Measurements from ENCODE around the gene HABP4.

HABP4 gene

DNA sequence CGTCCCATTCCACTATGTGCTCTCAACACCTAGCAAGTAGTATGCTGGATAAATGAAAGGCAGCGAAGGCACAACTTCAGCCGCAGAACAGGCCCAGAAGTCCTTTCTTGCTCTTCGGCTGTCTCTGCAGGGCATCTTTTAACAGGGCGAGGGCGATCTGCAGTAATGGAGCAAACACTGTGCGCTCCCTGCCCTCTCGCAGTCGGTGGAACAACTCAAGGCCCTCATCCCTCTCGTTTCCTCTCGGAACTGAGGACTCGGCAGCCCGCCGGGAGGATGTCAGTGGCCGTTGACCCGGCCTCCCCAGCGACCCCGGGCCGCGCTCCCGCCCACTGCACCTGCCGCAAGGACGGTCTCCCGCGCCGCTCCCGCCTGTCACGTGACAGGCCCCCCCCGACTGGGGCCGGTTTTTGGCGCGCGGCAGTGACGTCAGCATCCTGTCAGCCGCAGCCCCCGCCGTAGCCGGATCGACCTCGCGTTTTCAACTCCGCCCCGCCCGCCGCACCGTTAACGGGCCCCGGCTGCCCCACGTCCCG is 32.9 kb upstream of the HABP4 start:
- TF ChIP-seq ZFX (IDR thresholded peaks at IDR 0.05): no peak; the same call in 1 of the 2 replicates
- TF ChIP-seq, protein P1, sequence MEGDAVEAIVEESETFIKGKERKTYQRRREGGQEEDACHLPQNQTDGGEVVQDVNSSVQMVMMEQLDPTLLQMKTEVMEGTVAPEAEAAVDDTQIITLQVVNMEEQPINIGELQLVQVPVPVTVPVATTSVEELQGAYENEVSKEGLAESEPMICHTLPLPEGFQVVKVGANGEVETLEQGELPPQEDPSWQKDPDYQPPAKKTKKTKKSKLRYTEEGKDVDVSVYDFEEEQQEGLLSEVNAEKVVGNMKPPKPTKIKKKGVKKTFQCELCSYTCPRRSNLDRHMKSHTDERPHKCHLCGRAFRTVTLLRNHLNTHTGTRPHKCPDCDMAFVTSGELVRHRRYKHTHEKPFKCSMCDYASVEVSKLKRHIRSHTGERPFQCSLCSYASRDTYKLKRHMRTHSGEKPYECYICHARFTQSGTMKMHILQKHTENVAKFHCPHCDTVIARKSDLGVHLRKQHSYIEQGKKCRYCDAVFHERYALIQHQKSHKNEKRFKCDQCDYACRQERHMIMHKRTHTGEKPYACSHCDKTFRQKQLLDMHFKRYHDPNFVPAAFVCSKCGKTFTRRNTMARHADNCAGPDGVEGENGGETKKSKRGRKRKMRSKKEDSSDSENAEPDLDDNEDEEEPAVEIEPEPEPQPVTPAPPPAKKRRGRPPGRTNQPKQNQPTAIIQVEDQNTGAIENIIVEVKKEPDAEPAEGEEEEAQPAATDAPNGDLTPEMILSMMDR (conservative IDR thresholded peaks at IDR 0.05): no peak
- H3K27ac ChIP-seq: peak overlapping the region; percentile 93

DNA sequence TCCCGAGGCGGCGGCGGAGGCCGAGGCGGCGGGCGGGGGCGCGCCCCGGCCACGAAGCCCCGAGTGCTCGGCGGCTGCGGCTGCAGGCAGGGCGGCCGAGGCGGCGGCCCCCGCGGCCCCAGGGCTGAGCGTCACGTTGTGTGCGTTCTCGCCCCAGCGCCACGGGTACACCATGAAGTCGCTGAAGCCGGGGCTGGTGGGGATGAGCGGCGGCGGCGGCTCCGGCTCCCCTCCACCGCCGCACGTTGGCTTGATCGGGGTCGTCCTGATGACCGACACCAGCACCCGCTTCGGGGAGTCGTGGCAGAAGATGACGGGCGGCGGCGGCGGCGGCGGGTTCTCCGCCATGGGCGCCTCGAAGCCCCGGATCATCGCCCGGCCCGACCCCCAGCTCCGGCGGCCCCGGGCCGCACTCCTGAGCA is 32.3 kb upstream of the HABP4 start:
- 0 out of 2 replicates have a peak, but pooled peaks have one; percentile 6 for TF ChIP-seq ZFX (IDR thresholded peaks at IDR 0.05)
- TF ChIP-seq, protein P1 (conservative IDR thresholded peaks at IDR 0.05): no peak
- peak overlapping the region; percentile 93 for H3K27ac ChIP-seq

DNA sequence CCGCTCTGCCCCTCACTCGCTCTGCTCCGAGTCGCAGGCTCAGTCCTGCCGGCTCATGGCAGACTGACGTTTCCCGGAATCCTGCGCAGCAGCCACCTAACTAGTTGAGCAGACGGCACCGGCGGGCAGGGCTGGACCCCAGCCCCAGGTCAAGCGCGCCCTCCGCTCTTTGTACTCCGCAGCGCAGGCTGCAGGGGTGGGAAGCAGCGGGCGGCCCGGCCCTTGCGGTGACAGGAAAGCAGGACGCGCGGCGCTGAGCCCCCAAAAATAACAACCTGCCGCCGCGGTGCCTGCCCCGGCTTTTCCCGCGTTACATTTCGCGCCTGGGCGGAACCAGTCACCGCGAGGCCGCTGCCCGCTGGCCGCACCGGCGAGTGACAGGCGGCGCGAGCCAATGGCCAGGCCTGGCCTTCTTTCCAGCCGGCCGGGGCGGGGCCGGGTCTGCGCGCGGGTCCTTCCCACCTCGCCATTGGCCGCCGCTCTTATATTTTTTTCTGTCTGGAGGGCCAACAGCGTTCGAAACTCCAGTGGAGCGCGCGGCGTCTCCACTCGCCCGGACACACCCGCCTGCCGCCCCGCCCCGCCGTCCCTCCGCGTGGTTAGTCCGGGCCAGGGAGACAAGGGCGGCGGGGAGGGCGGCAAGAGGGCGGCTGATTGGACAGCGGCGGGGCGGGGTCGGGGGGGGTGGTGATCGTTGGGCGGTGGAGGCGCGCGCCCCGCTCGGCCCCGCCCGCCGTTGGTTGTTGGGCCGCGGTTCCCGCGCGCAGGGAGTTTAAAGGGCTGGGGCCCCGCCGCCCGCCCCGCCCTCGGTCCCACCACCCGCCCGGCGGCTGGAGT is 31.7 kb upstream of the HABP4 start, which contains the start of gene ZNF367:
Gene ZNF367 (minus strand): TSS at position 288 of the 837 bp plus-strand sequence. CDS start 338 bp downstream, outside the sequence.
- H3K27ac ChIP-seq: peak within 1 kb of the TSS; percentile 93
- TF ChIP-seq, protein P1 (conservative IDR thresholded peaks at IDR 0.05): no peak
- no peak for TF ChIP-seq ZFX (IDR thresholded peaks at IDR 0.05)

DNA sequence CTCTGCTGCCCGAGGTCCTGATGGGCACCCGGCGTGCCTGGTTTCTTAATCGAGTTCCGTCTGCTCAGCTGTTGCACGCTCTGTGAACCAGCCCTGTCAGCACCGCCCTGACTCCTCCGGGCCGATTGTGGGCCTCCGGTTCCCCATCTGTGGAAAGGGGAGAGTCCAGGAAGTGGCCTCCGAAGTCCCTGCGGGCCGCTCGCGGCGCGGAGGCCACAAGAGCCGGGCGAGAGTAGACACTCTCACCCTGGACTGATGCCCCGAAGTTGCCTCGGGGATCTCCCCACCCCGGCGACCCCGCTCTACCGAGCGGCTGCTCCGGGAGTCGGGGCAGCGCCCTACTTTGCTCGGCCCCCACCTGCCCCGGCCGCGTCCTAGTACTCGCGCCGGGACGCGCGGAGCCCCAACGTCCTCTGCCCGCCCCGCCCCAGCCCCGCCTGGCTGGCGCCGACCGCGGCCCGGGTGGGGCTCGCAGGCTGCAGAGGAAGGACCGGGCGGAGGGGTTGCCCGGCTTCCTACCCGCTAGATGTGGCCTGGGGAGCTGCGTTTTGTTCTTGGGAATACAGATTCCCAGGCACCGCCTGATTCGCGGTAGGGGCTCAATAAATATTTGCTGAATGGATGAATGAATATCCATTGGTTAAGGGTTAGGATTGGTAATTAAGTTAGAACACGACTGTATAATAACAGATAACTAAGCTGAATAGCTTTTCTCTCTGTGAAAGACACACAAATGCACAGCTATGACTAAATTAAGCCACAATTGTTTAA is 30.9 kb upstream of the HABP4 start:
- TF ChIP-seq ZFX (IDR thresholded peaks at IDR 0.05): peak; percentile 44; the same call in 1 of the 2 replicates
- TF ChIP-seq, protein P1 (conservative IDR thresholded peaks at IDR 0.05): no peak
- peak overlapping the region; percentile 93 for H3K27ac ChIP-seq

- TF ChIP-seq, protein P1 (conservative IDR thresholded peaks at IDR 0.05): no peak
- no peak for TF ChIP-seq ZFX (IDR thresholded peaks at IDR 0.05)
- H3K27ac ChIP-seq: no peak overlapping the region; the same call in 1 of the 2 replicates
These were observed 30.3 kb upstream of the HABP4 start for GRCh38 chr9:96419691-96419969.

- H3K27ac ChIP-seq: no peak overlapping the region
- TF ChIP-seq, protein P1 (conservative IDR thresholded peaks at IDR 0.05): no peak
- TF ChIP-seq ZFX (IDR thresholded peaks at IDR 0.05): no peak
These were observed 29.3 kb upstream of the HABP4 start for GRCh38 chr9:96420468-96421219.

All from C4-2B (cell line).